G401.6 (cell line): ENCODE results near the gene TAF7.
"Not testable (repeated sequence)": the region's sequence is repeated elsewhere in the genome, so short reads cannot be mapped to it uniquely, and the experiment has no call there.

Source experiments
- FAIRE-seq: peaks from 2 replicates; lab custom pipeline; 2012; peaks lifted over from hg19 to GRCh38; lab: Jason Lieb, UNC

Gene TAF7

GRCh38 chr5:141320225-141321169 is at the start of gene TAF7:
Gene TAF7, minus strand, starts transcription at chr5:141320784. Its CDS starts 740 bp downstream, at chr5:141320044.
- peak; percentile 83 for FAIRE-seq

- FAIRE-seq = no peak
These were observed 45.7 kb upstream of the TAF7 start for GRCh38 chr5:141366016-141366896.

GRCh38 chr5:141363952-141364660 is 43.5 kb upstream of the TAF7 start, which contains the start of gene PCDHGA5:
Gene PCDHGA5, plus strand, starts transcription at chr5:141364162. Its CDS starts 169 bp downstream, at chr5:141364331.
- FAIRE-seq = no peak

- FAIRE-seq = no peak
These were observed 42.1 kb upstream of the TAF7 start for GRCh38 chr5:141362719-141363118.

GRCh38 chr5:141360685-141361084 is 40.1 kb upstream of the TAF7 start:
- no peak for FAIRE-seq

GRCh38 chr5:141359790-141360426 is 39.3 kb upstream of the TAF7 start, which contains the start of gene PCDHGB2:
Gene PCDHGB2, plus strand, starts transcription at chr5:141359994. Its CDS starts 142 bp downstream, at chr5:141360136.
- FAIRE-seq = peak; percentile 47

- FAIRE-seq = no peak
These were observed 36.4 kb upstream of the TAF7 start for GRCh38 chr5:141356950-141357349.

- FAIRE-seq = no peak
These were observed 35.5 kb upstream of the TAF7 start for GRCh38 chr5:141356133-141356532.

- FAIRE-seq = no peak
These were observed 35.1 kb upstream of the TAF7 start for GRCh38 chr5:141355641-141356040.

GRCh38 chr5:141354900-141355469 is 34.4 kb upstream of the TAF7 start, which contains the start of gene PCDHGA4:
Gene PCDHGA4, plus strand, starts transcription at chr5:141355021. Its CDS starts 87 bp downstream, at chr5:141355108.
- no peak for FAIRE-seq

- FAIRE-seq = no peak
These were observed 31.0 kb upstream of the TAF7 start for GRCh38 chr5:141351591-141351990.

GRCh38 chr5:141349917-141350619 is 29.5 kb upstream of the TAF7 start, which contains the start of gene PCDHGB1:
Gene PCDHGB1, plus strand, starts transcription at chr5:141350099. Its CDS starts 162 bp downstream, at chr5:141350261.
- no peak for FAIRE-seq

- FAIRE-seq = not testable (repeated sequence)
These were observed 25.4 kb upstream of the TAF7 start for GRCh38 chr5:141346017-141346416.

- FAIRE-seq = no peak
These were observed 24.7 kb upstream of the TAF7 start for GRCh38 chr5:141345327-141345726.

GRCh38 chr5:141343953-141344463 is 23.4 kb upstream of the TAF7 start:
- FAIRE-seq = no peak

GRCh38 chr5:141343242-141343952 is 22.8 kb upstream of the TAF7 start, which contains the start of gene PCDHGA3:
Gene PCDHGA3, plus strand, starts transcription at chr5:141343829. Its CDS starts 205 bp downstream, at chr5:141344034.
- FAIRE-seq = no peak

- FAIRE-seq = no peak
These were observed 22.2 kb upstream of the TAF7 start for GRCh38 chr5:141342773-141343172.

- not testable (repeated sequence) for FAIRE-seq
These were observed 20.3 kb upstream of the TAF7 start for GRCh38 chr5:141340781-141341354.
